HG03095 (cell line): ENCODE results near the gene CLMN.

Source experiments
- ATAC-seq: cut with Tn5 transposase; IDR thresholded peaks from one replicate; pipeline ENCODE4 v1.9.1; 2021; ENCODE audit warnings: moderate library complexity; ENCODE audit not compliant: unreplicated experiment

The CLMN gene

DNA sequence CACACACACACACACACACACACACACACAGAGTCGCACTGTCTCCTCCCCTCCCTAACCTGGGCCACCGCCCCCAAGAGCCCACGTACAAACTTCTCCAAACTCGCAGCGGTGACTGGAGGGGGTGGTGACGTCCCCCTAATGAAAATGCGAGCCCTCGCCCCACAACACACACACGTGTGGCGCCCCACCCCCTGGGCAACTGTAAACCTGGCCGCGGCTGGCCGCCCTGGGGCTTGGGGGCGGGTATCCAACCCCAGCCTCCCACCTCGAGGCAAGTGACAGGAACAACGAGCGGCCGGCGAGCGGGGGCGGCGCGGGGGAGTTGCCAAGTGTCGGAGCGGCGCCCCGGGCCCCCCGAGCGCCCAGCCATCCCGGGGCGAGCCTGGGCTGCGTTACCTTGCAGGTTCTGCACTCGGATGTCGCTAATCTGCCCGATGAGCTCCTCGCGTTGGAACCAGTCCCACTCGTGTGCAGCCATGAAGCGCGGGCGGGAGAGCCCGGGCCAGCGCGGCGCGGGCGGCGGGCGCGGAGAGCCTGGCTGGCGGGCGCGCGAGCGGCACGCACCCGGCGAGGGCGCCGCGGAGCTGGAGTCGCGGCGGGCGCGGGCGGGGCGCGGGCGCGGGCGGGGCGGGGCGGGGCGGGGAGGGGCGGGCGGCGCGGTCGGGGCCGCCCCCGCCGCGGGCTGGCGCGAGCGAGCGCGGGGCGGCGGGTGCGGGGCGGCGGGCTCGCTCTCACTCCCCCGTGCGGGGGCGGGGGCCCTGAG lies at the start of gene CLMN:
TSS of gene CLMN (minus strand) at position 597 of the 766 bp plus-strand sequence. CDS start at position 481, 116 bp downstream.
- no peak for ATAC-seq

DNA sequence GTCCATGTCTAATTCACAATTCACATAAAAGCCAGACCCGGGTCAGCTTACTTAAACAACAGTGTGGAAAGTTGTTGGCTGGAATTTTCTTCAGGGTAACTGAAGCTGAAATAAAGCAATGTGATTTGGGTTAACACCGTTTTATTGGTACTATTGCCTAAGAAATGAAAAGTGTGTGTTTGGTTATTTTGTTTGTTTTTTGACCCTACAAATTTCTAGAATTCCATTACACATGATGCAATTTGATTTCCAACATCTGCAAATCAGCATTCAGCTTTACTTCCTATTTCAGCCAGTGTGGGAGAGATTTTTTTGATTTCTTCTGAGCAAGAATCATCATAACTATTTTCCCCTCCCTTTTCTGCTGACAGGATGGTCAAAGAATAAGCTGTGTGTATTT lies 45.7 kb upstream of the CLMN start:
- ATAC-seq, result no peak

DNA sequence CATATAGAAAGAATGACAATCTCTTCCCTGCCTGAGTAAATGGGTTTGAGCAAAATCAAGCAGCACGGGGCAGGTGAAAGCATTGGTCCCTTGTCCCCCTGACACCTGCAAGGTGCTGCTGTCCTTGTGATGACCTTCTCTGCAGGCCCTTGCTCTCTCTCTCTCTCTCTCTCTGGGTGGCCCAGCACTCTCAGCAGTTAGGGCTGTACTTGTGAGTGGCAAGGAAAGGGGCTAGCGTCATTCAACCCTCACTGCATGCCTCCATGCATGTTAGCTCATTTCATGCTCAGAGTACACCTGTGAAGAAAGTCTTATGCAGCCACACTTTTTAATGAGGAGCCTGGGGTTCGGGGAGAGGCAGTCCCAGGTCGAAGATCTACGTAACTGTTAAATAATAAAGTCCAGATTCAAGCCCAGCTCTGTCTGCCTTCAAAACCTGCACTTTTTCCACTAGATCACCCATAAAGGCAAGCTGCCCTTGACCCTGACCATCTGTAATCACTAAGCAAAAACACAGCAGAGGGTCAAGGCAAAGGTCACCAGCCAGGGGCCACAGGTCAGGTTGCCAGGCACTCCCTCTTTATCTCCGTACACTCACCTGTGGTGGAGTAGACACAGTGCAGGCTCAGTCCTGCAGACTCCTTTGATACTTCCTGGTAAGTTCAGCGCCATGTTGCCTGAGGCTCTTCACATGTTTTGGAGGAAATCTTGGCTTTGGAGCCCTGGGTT lies 44.9 kb upstream of the CLMN start:
- no peak for ATAC-seq

DNA sequence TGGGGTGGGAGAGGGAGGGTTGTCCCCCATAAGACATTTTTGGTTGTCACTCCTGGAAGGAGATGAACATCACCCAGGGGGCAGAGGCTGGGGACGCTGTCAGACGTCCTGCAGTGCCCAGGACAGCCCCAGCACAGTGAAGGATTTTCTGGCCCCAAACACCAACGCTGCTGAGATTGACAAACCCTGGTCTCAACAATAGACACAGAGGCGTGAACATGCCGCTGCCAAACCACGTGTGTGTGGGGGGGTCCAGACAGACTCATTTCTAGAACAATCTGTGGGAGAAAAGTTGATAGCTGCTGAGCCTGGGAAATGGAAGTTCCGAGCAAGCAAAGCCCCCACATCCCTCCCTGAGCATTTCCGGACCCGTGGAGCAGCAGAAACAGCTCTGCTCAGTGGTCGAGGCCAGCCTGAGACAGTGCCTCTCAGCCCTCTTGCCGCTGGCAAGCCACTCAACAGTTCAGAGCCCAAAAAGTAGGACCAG lies 43.8 kb upstream of the CLMN start:
- ATAC-seq, result no peak

GRCh38 chr14:95362138-95362494 lies 42.4 kb upstream of the CLMN start:
- ATAC-seq, result no peak

DNA sequence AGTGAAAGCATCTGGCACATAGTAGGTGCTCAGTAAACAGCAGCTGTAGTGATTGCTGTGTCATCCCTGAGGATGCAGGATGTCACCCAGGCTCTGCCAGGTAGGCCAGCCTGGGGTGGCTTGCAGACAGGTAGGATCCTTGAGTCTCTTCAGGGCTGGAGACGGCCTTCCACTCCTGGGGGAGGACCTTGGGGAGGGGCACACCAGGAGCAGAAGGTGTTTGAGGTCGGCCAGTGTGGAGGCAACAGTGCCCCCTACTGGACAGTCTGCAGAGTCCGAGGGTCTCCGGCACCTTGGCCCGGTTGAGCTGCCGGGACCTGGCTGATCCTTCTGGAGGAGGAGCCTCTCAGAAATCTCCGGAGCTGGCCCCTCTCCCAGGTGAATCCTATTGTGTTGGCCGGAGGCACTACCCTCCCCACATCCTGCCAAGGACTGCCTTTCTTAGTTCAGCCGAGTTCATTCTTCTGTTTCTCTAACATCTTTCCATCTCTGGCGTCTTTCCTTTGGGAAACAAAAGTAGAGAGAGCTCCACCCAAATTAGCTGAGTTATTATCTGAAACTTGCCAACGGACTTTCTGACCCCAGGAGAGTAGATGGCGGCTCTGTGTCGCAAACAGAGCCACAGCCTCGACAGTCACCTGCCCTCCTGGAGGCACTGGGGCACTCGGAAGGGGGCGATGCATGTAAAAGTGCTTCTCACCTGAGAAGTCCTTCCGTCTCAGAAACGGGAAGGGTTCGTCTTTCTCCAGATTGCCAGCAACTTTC lies 41.8 kb upstream of the CLMN start:
- no peak for ATAC-seq

GRCh38 chr14:95360828-95361227 lies 41.1 kb upstream of the CLMN start:
- ATAC-seq, result no peak

DNA sequence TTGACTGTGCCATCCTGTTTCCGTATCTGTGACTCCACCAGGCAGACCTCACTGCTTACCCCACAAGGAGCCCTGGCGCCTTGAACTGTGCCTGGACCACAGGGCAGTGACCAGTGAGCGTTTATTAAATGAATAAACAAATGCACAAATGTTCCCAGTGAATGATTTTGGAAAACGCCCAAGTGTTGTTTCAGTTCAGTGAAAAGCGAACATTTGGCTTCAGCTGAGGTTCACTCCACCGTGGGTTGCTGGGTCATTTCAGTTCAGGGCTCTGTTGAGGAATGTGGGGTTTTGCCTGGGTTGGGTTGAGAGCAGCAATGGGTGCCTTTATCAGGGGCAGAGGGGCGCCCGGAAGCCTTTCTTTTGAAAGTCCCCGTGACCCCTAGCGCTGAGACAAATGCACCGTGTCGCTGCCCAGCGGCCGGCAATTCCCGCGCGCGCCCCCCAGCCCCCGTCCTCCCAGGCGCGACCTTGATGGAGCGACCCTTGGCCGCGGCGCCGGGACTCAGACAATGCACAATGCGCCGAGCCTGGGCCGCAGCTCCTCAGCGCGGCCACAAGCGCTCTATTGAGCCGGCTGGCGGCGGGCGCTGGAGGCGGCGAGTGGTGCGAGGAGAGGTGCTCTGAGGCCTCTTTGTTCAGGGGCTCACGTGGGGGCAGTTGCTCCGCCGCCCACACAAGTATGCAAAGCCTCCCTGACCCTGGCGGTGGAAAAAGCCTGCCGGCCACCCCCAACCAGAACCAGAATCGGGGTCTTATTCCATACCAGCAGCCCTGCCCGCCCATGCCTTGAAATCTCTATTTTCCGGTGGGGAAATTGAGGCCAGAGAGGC lies 40.5 kb upstream of the CLMN start:
- no peak for ATAC-seq

DNA sequence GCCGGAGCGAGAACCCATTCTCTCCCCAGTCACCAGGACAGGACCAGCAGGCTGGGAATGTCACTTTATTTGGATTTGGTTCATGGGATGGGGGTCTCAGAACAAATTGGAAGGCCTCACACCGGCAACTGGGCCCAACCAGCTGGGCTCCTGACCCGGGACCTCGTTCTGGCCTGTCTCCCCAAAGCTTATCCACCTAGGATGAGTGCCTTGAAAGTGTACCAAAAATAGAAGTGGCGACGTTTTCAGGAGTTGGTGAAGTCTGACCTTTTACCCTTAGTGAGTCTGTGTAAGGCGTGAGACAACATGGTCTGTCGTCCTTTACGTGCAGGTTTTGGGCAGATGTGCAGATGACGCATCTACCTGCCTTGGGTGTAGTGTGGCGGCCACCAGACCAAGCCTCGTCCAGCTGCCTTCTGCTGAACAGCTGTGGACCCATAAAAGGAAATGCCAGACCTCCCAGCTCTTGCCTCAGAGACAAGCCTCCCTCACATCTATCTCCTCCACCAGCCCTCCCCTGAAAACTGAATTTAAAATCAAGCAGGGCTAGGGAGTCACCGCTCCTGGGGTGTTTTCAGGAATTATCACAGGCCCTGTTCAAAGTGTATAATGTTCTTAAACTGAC lies 36.6 kb upstream of the CLMN start:
- ATAC-seq, result no peak

DNA sequence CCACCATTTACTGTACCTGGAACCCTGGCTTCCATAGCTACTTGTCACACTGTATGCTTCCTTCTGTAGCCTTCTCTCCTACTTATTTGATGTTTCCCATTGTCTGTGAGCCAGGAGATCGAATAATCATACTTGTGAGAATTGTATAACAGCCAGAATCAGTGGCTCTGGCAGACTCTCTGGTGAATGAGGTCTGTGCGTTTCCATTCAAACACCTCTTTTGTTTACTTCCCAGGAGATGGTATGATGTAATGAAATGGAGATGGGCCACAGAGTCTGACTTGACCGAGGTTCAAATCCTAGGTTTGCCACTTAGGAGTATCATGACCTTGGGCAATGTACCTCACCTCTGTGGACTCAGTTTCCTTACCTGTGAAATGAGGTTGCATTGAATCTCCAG lies 35.7 kb upstream of the CLMN start:
- ATAC-seq, result no peak

GRCh38 chr14:95354834-95355233 lies 35.1 kb upstream of the CLMN start:
- no peak for ATAC-seq

DNA sequence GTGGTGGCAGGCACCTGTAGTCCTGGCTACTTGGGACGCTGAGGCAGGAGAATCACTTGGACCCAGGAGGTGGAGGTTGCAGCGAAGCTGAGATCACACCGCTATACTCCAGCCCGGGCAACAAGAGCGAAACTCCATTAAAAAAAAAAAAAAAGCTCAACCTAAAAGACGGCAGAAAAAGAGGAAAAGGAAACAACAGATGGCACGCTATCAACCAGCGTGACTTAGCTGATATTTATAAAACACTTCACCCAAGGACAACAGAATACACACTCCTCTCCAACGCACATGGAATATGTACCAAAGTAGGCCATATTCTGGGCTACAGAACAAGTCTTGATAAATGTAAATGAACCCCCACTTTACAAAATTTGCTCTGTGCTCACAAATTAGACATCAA lies 34.0 kb upstream of the CLMN start:
- ATAC-seq, result no peak

DNA sequence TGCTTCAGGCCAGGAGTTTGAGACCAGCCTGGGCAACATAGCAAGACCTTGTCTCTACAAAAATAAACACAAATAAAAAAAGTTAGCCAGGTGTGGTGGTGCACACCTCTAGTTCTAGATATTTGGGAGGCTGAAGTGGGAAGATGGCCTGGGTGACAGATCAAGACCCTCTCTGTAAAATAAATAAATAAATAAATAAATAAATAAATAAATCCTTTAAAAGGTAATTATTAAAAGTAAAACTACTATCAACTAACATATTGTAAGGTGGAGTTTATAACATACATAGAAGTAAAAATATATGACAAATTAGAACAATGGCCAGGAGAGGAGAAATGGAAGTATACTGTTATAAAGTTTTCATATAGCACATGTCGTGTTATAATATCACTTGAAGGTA lies 33.3 kb upstream of the CLMN start:
- ATAC-seq, result no peak

GRCh38 chr14:95352481-95352880 lies 32.8 kb upstream of the CLMN start:
- ATAC-seq, result no peak

- no peak for ATAC-seq
Observed at GRCh38 chr14:95349241-95349640, 29.5 kb upstream of the CLMN start.

- ATAC-seq, result no peak
Observed at GRCh38 chr14:95348395-95349080, 28.8 kb upstream of the CLMN start.

GRCh38 chr14:95346820-95347219 lies 27.1 kb upstream of the CLMN start:
- ATAC-seq, result no peak

- ATAC-seq, result no peak
Observed at GRCh38 chr14:95346266-95346665, 26.6 kb upstream of the CLMN start.

DNA sequence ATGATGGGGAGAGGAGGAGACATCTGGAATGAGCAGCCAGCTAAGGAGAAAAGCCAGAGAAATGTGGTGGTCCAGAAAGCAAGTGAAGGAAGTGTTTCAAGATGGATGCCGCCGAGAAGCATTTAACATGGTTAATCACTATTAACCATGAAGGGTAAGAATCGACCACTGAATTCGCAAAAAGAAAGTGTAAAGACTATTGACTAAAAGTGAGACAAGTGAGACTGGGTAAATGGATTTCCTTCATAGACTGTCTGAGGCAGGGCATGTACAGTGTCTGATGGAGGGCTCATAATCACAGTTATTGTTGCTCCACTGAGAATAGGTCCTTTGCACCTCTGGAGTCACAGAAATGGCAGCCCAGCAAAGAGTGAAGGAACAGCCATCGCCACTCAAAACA lies 25.3 kb upstream of the CLMN start:
- ATAC-seq, result no peak

- ATAC-seq, result no peak
Observed at GRCh38 chr14:95344536-95344935, 24.8 kb upstream of the CLMN start.
